HEK293 (cell line): ENCODE results near the gene SNTN.

Experiments used
- CTCF ChIA-PET: fragments of 350-600 bp; formaldehyde crosslinking; extraction: SDS; loops from one replicate; lab custom pipeline; 2021; ENCODE audit warnings: antibody characterized with exemption; lab: Yijun Ruan, JAX
- POLR2A ChIA-PET: fragments of 300-600 bp; formaldehyde crosslinking; extraction: SDS; loops from one replicate; lab custom pipeline; 2020; ENCODE audit warnings: antibody characterized with exemption, inconsistent platforms; lab: Yijun Ruan, JAX
- H3K27ac ChIP-seq: fragments of 200-500 bp; sonication (Bioruptor generic); 2 replicates; pipeline ENCODE4 v1.5.1; 2014; ENCODE audit warnings: low read depth, low read length, control low read depth, inconsistent platforms; ENCODE audit errors: extremely low read depth
- H3K36me3 ChIP-seq, 2 experiments: fragments of 200-500 bp in 1 of 2; sonication (Bioruptor generic) in 1 of 2; 1 replicate in 1 of 2; 2 replicates in 1 of 2; pipeline ENCODE4 v1.5.1; 2014 to 2017; ENCODE audit warnings: inconsistent platforms in 2 of 2, low read length in 2 of 2; ENCODE audit not compliant: control insufficient read depth in 2 of 2, insufficient read depth in 1 of 2
- H3K4me1 ChIP-seq: fragments of 200-500 bp; sonication (Bioruptor generic); 2 replicates; pipeline ENCODE4 v1.5.1; 2014; ENCODE audit warnings: mild to moderate bottlenecking, low read length, inconsistent platforms; ENCODE audit not compliant: control insufficient read depth, insufficient read depth
- H3K4me3 ChIP-seq: 2 replicates; pipeline ENCODE4 v1.5.1; 2011; ENCODE audit warnings: low read depth, mild to moderate bottlenecking, control low read depth, low read length, moderate library complexity
- H3K9me3 ChIP-seq: fragments of 200-500 bp; sonication (Bioruptor generic); 2 replicates; pipeline ENCODE4 v1.5.1; 2014; ENCODE audit warnings: low read depth, low read length, inconsistent platforms; ENCODE audit not compliant: control insufficient read depth, insufficient read depth
- BCL6B ChIP-seq: fragments of 450-650 bp; formaldehyde crosslinking; IDR thresholded peaks from 2 replicates; pipeline ENCODE4 v1.5.1; 2017; ENCODE audit warnings: missing biosample characterization, missing genetic modification characterization
- GLI4 ChIP-seq: fragments of 450-650 bp; formaldehyde crosslinking; IDR thresholded peaks from 2 replicates; pipeline ENCODE4 v1.5.1; 2016; ENCODE audit warnings: missing biosample characterization, missing genetic modification characterization
- HOXA7 ChIP-seq: sonication (generic); formaldehyde crosslinking; IDR thresholded peaks from 2 replicates; pipeline ENCODE4 v1.8.1; 2022; ENCODE audit warnings: missing genetic modification reagents, borderline replicate concordance
- HOXD13 ChIP-seq: sonication (generic); formaldehyde crosslinking; IDR thresholded peaks from 2 replicates; pipeline ENCODE4 v1.8.0; 2022; ENCODE audit warnings: missing genetic modification reagents, borderline replicate concordance
- INSM2 ChIP-seq: fragments of 450-650 bp; formaldehyde crosslinking; IDR thresholded peaks from 2 replicates; pipeline ENCODE4 v1.5.1; 2016; ENCODE audit warnings: missing biosample characterization, missing genetic modification characterization
- KLF1 ChIP-seq: fragments of 450-650 bp; formaldehyde crosslinking; IDR thresholded peaks from 2 replicates; pipeline ENCODE4 v1.5.1; 2016; ENCODE audit warnings: missing biosample characterization, missing genetic modification characterization
- KLF16 ChIP-seq: fragments of 450-650 bp; formaldehyde crosslinking; IDR thresholded peaks from 2 replicates; pipeline ENCODE4 v1.5.1; 2017; ENCODE audit warnings: missing biosample characterization, missing genetic modification characterization
- OVOL3 ChIP-seq: fragments of 450-650 bp; formaldehyde crosslinking; IDR thresholded peaks from 2 replicates; pipeline ENCODE4 v1.5.1; 2016; ENCODE audit warnings: missing biosample characterization, missing genetic modification characterization
- WT1 ChIP-seq: fragments of 450-650 bp; formaldehyde crosslinking; IDR thresholded peaks from 2 replicates; pipeline ENCODE4 v1.5.1; 2016; ENCODE audit warnings: missing biosample characterization, missing genetic modification characterization
- ZBTB1 ChIP-seq: fragments of 450-650 bp; formaldehyde crosslinking; IDR thresholded peaks from 2 replicates; pipeline ENCODE4 v1.5.1; 2016; ENCODE audit warnings: missing biosample characterization, missing genetic modification characterization
- ZBTB11 ChIP-seq: fragments of 450-650 bp; formaldehyde crosslinking; conservative IDR thresholded peaks from 2 replicates; pipeline ENCODE4 v1.5.1; 2016; ENCODE audit warnings: low read depth, missing biosample characterization, missing genetic modification characterization
- ZBTB17 ChIP-seq: fragments of 450-650 bp; formaldehyde crosslinking; IDR thresholded peaks from 2 replicates; pipeline ENCODE4 v1.5.1; 2016; ENCODE audit warnings: missing biosample characterization, missing genetic modification characterization
- ZBTB48 ChIP-seq: fragments of 450-650 bp; formaldehyde crosslinking; IDR thresholded peaks from 2 replicates; pipeline ENCODE4 v1.5.1; 2016; ENCODE audit warnings: missing biosample characterization, missing genetic modification characterization
- ZBTB49 ChIP-seq: fragments of 450-650 bp; formaldehyde crosslinking; IDR thresholded peaks from 2 replicates; pipeline ENCODE4 v1.5.1; 2016; ENCODE audit warnings: missing biosample characterization, missing genetic modification characterization, low read depth
- ZFHX2 ChIP-seq: fragments of 450-650 bp; formaldehyde crosslinking; conservative IDR thresholded peaks from 2 replicates; pipeline ENCODE4 v1.5.1; 2016; ENCODE audit warnings: missing biosample characterization, missing genetic modification characterization
- ZNF23 ChIP-seq: fragments of 450-650 bp; formaldehyde crosslinking; IDR thresholded peaks from 2 replicates; pipeline ENCODE4 v1.5.1; 2016; ENCODE audit warnings: missing biosample characterization, missing genetic modification characterization, borderline replicate concordance
- ZNF266 ChIP-seq: fragments of 450-650 bp; formaldehyde crosslinking; IDR thresholded peaks from 2 replicates; pipeline ENCODE4 v1.5.1; 2016; ENCODE audit warnings: missing biosample characterization, missing genetic modification characterization, low read depth
- ZNF311 ChIP-seq: fragments of 450-650 bp; formaldehyde crosslinking; IDR thresholded peaks from 2 replicates; pipeline ENCODE4 v1.5.1; 2017; ENCODE audit warnings: missing biosample characterization, missing genetic modification characterization, borderline replicate concordance
- ZNF350 ChIP-seq: fragments of 450-650 bp; formaldehyde crosslinking; IDR thresholded peaks from 2 replicates; pipeline ENCODE4 v1.5.0; 2017; ENCODE audit warnings: missing biosample characterization, mild to moderate bottlenecking, missing genetic modification characterization
- ZNF501 ChIP-seq: fragments of 450-650 bp; formaldehyde crosslinking; IDR thresholded peaks from 2 replicates; pipeline ENCODE4 v1.5.1; 2016; ENCODE audit warnings: missing biosample characterization, missing genetic modification characterization
- ZNF530 ChIP-seq: fragments of 450-650 bp; formaldehyde crosslinking; IDR thresholded peaks from 2 replicates; pipeline ENCODE4 v1.5.1; 2016; ENCODE audit warnings: low read depth, missing biosample characterization, missing genetic modification characterization
- ZNF623 ChIP-seq: fragments of 450-650 bp; formaldehyde crosslinking; IDR thresholded peaks from 2 replicates; pipeline ENCODE4 v1.5.1; 2016; ENCODE audit warnings: missing biosample characterization, missing genetic modification characterization
- ZNF830 ChIP-seq: fragments of 450-650 bp; IDR thresholded peaks from 2 replicates; pipeline ENCODE4 v1.5.0; 2018; ENCODE audit warnings: missing biosample characterization, missing genetic modification characterization, low read depth, mild to moderate bottlenecking, moderate library complexity
- ZNF843 ChIP-seq: fragments of 450-650 bp; formaldehyde crosslinking; IDR thresholded peaks from 2 replicates; pipeline ENCODE4 v1.5.1; 2016; ENCODE audit warnings: missing biosample characterization, missing genetic modification characterization
- ZSCAN30 ChIP-seq: fragments of 450-650 bp; IDR thresholded peaks from 2 replicates; pipeline ENCODE4 v1.5.1; 2018; ENCODE audit warnings: missing biosample characterization, mild to moderate bottlenecking, missing genetic modification characterization, moderate library complexity
- ZXDB ChIP-seq: fragments of 450-650 bp; formaldehyde crosslinking; IDR thresholded peaks from 2 replicates; pipeline ENCODE4 v1.5.1; 2016; ENCODE audit warnings: missing biosample characterization, missing genetic modification characterization

The SNTN gene

GRCh38 chr3:63656786-63657185, 4.3 kb downstream of the SNTN start:
- no peak overlapping the region for H3K4me3 ChIP-seq
- TF ChIP-seq WT1 (tag by site-specific recombination): no peak
- TF ChIP-seq HOXA7 (CRISPR knock-in tag): no peak
- TF ChIP-seq OVOL3 (tag by site-specific recombination): no peak
- no peak for TF ChIP-seq BCL6B (tag by site-specific recombination)
- TF ChIP-seq, all 188 proteins: peak for 0
- Histone ChIP-seq H3K9me3 (no peaks in the 10 kb centered on the region), H3K4me1 (no peaks in the 10 kb centered on the region), H3K36me3 (no peaks in the 10 kb centered on the region), H3K27ac (no peak overlapping the region)
- ChIA-PET CTCF (no interaction called here), POLR2A (no interaction called here)

GRCh38 chr3:63661242-63661641, 8.8 kb downstream of the SNTN start:
- ChIA-PET POLR2A (no interaction called here), CTCF (interaction anchor here (0.6 to 1.3 kb wide), 12 partner anchors 46 to 317 kb away, joined by 3 to 6 read pairs (median 3); no protein-coding TSS in a partner anchor)
- H3K36me3 ChIP-seq: no peaks in the 10 kb centered on the region
- no peak overlapping the region for H3K27ac ChIP-seq
- TF ChIP-seq ZFHX2 (tag by site-specific recombination): no peak
- TF ChIP-seq ZNF843 (tag by site-specific recombination): no peak
- TF ChIP-seq ZBTB49 (tag by site-specific recombination): no peak
- TF ChIP-seq ZBTB48 (tag by site-specific recombination): no peak
- TF ChIP-seq ZNF530 (tag by site-specific recombination): no peak
- TF ChIP-seq ZXDB: no peak
- no peak for TF ChIP-seq ZNF350
- TF ChIP-seq HOXD13 (CRISPR knock-in tag): no peak
- no peak for TF ChIP-seq ZNF501
- no peak for TF ChIP-seq KLF16 (tag by site-specific recombination)
- TF ChIP-seq KLF1 (tag by site-specific recombination): no peak
- TF ChIP-seq GLI4: no peak
- no peak for TF ChIP-seq ZSCAN30 (tag by site-specific recombination)
- H3K4me3 ChIP-seq: no peak overlapping the region
- H3K9me3 ChIP-seq: no peaks in the 10 kb centered on the region
- H3K4me1 ChIP-seq: no peaks in the 10 kb centered on the region

- CTCF ChIA-PET: interaction anchor here (0.6 to 1.3 kb wide), 13 partner anchors 24 to 318 kb away, joined by 3 to 6 read pairs (median 3); no protein-coding TSS in a partner anchor
- Histone ChIP-seq H3K4me3 (no peak overlapping the region), H3K4me1 (no peaks in the 10 kb centered on the region), H3K9me3 (no peaks in the 10 kb centered on the region), H3K36me3 (no peaks in the 10 kb centered on the region), H3K27ac (no peak overlapping the region)
- POLR2A ChIA-PET: no interaction called here
- TF ChIP-seq ZNF830 (tag by site-specific recombination) (no peak), INSM2 (tag by site-specific recombination) (no peak), ZNF23 (no peak), ZBTB11 (tag by site-specific recombination) (no peak), ZBTB1 (no peak), ZNF311 (no peak), ZBTB48 (tag by site-specific recombination) (no peak), ZNF623 (tag by site-specific recombination) (no peak), ZNF266 (no peak), ZBTB17 (tag by site-specific recombination) (no peak)
These were observed 9.5 kb downstream of the SNTN start for GRCh38 chr3:63662011-63662410.
